NCI-H2029 treated with DMSO at 0.1 percent for 48 hours (cell line): ENCODE results near the gene ACADS.

Experiments used
- DNase-seq: peaks from one replicate; lab custom pipeline; 2025; lab: John Stamatoyannopoulos, UW

Gene ACADS

DNA sequence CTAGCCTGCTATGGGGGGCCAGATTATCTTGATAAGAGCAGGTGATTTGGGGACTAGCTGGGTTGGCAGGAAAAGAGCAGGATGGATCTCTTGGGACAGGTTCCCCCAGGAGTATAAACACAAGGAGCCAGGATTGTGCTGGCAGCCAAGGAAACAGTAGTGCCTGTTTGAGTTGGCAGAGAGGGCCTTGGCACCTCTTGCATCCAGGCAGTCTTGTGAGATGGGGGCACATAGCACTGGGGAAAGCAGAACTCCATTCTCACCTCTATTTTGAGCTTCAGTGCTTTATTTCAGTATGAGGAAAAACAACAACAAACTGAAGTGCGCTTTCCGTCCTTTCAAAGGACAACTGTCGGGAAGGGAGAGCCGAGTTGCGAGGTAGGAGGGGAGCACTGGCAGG is 24.7 kb upstream of the ACADS start:
- no peak for DNase-seq

DNA sequence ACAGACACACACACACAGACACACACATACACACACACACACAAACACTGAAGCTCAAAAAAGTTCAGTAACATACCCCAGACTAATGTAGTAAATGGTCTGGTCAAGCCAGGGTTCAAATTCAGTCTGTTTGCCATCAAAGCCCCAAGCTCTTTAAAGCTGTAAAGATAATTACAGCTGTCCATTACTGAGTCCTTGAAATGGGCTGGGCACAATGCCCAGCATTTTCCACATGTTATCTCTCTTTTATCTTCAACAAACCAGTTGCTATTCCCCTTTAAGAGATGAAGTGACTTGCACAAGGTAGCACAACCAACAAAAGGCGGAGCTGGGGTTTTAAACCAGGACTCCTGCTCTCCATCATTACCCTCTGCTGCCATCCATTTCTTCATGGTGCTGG is 23.0 kb upstream of the ACADS start:
- peak; percentile 52 for DNase-seq

DNA sequence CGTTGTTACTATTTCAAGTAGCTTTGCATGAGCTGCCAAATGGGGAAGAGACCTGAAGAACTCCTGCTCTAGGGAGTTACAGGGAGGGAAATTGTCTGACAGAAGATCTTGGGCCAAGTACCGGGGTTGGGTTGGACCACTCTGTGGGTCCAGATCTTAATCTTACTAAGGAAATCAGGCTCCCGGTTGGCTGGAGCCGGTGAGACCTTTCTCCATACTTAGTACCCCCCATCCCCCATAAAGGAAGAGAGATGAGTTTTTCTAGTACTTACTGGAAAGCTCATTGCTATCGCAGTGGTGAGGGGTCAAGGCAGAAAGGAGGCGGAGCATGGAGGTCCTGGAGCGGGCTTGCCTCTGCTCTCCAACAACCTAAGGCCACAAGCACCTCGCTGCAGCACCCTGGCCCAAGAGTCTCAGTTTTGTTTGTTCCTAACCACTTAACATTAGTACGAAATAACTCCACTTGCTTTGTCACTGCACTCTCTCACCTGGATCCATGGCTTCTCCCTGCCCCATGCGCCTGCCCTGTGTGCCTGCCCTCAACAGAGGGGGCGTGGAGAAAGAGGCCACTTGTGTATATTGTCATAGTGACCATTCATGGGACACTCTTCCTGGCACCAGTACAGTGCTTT is 22.2 kb upstream of the ACADS start:
- no peak for DNase-seq

DNA sequence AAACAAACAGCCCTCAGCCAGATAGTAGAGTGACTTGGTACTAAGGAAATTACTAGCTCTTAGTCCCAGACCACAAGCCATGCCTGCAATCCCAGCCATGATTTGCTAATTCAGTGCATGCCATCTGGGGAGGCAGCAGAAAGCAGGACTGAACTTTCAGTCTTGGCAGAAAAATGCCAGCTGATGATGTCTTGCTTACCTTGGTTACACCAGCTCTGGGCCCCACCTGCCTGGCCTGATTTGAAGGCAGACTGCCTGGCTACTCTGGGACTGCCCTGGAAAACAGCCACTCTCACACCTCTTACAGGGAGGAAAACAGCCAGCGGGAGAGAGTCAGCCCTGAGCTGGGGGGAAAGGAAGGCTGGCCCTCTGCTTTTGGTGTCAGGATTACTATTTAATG is 20.0 kb upstream of the ACADS start:
- no peak for DNase-seq

DNA sequence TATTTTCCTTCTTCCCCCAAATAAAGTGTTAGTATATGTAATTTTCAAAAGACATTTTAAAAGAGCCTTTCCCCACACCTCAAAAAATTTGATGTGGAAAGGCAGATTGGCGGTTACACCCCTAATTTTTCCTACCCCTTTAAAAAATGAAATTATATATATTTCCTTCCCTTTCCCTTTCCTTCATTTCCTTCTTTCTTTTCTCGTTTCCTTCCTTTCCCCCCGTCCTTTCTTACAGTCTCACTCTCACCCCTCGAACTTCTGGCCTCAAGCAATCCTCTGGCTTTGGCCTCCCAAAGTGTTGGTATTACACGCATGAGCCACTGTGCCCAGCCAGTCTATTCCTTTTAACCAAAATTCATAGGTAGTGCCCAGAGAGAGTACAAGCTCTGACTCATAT is 19.6 kb upstream of the ACADS start:
- no peak for DNase-seq

DNA sequence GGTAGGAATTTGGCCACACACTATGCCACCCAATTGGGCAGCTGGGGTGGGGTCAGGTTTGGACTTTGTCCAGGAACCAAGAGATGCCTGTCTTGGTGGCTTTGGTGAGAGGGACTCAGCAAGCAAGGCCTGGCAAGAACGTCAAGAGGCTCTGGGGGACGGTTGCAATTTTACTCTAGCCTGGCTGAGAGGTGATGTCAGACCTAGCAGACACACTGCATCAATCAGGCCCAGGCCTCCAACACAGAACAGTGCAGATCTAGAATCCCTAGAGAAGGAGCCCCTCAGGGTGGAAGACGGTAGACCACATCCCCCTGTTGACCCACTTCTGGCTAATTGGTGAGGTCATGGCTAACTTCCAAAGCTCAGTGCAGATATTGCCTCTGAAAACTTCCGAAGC is 17.0 kb upstream of the ACADS start:
- no peak for DNase-seq

DNA sequence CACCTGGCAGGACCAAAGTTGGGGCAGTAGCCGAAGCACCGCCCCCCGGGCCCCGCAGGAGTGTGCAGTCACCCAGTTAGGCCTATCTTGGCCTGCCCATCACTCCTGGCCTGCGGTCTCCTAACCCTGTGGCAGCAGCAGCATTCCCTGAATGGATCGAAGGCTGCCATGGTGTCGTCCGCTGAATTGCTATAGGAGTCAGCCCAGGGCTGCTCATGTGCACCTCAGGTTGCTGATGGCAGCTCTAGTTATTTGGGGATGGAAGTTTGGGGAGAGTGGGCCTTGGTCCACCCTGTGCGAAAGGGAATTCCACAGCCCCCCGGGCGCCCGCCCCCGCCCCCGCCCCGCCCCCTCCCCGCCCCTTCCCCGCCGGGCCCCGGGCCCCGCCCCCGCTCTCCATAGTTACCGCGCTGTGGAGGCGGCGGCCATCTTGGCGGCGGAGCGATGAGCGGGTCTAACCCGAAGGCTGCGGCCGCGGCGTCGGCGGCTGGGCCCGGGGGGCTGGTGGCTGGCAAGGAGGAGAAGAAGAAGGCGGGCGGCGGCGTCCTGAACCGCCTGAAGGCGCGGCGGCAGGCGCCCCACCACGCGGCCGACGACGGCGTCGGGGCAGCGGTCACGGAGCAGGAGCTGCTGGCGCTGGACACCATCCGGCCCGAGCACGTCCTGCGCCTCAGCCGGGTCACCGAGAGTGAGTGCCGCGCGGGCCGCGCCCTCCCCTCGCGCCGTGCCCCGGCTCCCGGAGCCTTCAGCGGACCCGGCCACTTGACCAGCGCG is 15.4 kb upstream of the ACADS start, which contains the start of gene UNC119B:
Gene UNC119B, plus strand, starts transcription at position 428 of the 774 bp plus-strand sequence. Its CDS starts 17 bp downstream, at position 445.
- DNase-seq: peak; percentile 19

DNA sequence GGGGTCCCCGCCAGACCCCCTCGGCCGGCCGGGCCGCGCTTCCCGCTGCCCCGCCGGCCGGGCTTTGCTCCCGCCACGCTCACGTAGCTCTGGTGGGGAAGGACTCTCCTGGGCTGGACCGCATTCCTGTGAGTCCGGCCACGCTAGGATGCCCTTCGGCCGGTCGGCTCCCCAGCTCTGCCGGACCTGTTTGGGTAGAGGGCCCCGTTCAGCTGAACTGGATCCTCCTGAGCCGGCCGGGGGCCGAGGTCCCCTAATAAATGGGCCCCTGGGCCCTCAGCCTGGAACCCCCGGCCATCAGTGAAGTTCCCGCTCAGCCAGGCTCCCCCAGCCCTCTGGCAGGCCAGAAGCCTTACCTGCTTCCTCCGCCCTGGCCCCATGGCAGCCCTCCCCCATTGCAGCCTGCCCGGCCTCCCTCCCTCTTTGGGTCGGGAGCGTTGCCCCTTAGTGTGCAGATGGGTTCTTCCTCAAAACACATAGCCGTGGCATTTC is 14.8 kb upstream of the ACADS start:
- no peak for DNase-seq

DNA sequence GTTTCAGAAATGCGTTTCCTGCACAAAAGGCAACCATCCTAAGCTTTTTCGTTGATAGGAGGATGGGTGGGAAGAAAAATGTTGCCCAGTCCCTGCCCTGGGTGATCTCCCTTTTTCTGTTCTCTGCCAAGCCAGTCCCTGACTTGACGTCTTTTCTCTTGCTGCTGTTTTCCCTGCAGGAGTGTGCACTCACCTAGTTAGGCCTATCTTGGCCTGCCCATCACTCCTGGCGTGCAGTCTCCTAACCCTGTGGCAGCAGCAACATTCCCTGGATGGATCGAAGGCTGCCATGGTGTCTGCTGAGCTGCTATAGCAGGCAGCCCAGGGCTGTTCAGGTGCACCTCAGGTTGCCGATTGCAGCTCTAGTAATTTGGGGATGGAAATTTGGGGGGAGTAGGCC is 14.2 kb upstream of the ACADS start:
- no peak for DNase-seq

DNA sequence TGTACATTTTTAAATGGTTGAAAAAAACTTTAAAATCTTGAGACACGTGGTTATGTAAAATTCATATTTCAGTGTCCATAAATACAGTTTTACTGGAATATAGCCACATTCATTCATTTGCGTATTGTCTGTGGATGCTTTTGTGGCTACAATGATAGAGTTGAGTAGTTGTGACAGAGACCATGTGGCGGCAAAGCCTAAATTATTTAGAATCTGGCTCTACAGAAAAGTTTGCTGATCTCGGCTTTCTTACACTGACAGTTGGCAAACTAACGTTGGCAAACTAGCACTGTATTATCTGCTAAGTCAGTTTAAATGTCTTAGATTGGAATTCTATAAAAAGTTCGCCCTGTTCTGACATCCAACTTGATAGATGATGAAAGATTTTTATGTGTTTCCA is 13.0 kb upstream of the ACADS start:
- no peak for DNase-seq

DNA sequence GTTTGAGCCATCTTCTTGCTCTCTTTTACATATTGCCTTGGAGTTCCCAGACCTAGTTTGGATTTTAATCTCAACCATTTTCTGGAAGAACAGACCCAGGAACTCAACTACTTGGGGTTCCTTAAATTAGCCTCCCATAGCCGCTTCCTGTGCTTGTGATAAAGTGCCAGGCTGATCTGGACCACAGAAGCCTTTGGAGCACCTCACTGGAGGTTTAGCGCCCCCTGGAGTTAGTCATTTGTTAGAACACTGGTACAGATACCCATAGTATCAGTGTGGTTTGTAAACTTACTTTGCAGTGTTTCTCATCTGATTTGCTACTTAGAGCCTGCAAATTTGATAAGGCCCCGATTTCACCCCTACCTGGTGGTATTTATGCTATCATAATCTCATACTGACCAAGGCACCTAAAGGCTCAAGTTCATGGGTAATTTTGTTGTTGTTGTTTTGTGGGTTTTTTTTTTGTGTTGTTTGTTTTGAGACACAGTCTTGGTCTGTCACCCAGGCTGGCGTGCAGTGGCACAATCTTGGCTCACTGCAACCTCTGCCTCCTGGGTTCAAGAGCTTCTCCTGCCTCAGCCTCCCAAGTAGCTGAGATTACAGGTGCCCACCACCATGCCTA is 11.7 kb upstream of the ACADS start:
- peak; percentile 86 for DNase-seq

DNA sequence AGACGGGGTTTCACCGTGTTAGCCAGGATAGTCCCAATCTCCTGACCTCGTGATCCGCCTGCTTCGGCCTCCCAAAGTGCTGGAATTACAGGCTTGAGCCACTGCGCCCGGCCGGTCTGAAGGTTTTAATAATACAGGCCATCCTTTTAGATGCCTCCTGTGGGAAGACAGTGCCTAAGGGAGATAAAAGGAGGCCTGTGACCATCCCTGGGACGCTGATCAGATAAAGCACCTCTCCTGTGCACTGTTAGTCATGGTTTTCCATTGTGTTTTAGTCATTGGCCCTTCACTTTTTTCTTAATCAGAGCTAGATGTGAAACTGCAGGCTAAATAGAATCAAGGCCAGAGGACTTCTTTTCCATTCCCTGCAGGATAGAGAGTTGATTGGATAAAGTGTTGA is 7.6 kb upstream of the ACADS start:
- no peak for DNase-seq

DNA sequence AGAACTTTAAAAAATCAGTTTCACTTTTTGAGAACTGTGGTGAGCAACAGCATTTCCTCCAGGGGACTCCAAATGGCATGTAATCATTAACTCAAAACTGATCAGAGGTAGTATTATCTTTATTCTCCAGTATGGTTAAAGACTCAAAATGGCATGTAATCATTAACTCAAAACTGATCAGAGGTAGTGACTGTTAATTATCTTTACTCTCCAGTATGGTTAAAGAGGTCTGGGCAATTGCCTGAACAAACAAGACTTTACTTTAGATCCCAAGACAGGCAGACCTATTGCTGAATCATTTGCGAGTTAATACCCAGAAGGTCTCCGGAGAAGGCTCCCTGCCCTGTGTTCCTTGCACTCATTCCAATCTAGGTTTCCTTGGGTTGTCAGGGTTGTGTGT is 6.6 kb upstream of the ACADS start:
- no peak for DNase-seq

DNA sequence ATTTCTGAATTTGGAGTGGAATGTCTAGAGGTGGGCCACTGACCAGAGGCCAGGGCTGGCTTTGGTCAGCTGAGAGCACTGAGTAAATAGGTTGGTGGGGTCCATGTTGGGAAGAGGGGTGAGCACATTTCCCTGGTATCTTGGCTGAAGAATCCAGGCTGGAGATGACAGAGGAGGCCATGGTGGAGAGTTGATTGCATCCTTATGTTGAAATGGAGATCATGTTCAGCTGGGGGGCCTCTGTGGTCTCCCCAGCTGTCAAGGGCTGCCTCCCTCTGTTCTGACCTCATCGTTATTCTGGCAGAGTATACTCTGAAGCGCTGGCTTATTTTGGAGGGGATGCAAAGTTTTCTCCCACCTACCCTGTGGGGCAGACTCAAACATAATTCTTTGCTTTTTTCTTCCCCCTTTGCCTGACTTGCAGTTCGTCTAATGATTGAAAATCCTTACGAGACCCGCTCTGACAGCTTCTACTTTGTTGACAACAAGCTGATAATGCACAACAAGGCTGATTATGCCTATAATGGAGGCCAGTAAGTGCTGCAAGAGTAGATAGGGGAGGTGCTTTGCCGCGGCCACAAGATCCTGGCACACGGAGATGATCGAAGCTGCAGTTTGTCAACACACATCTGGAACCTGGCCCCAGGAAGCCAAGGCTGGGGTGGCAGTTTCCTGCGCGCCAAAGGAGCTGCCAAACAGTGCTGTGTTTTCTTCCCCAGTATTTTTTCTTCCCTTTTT is 6.0 kb upstream of the ACADS start:
- no peak for DNase-seq

DNA sequence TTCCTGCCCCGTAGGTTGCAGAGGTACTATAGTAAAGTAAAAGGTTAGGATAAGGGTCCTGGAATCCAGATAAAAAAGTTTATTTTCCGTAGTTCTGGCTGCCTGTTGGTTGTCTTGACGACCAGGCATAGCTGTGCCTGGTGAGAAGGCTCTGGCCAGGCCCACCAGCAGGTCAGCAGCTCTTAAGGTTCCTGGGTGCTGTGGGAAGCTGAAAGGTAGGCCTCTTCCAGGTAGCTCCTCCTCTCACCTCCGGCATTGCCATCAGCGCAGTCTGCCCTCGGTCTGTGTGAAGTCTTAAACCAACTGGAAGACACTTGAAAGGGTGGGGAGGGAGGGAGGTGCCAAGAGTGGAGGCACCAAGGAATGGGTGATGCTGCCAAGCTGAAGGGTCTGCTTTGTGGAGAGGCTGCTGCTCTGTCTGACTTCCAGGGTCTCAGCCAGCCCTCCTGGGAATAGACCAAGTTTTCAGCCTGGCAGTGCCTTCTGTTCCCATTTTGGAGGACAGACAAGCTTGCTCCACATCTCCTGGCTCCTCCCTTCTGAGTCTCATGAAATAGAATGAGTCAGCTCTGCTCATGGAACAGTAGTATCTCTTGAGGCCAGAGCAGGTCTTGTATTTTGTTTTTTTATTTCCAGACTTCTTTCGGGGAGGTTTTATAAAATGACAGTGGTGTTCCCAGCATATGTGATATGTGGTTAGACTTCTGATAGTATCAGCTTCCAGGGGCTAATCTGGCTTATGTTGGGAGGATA is 5.2 kb upstream of the ACADS start:
- no peak for DNase-seq

DNA sequence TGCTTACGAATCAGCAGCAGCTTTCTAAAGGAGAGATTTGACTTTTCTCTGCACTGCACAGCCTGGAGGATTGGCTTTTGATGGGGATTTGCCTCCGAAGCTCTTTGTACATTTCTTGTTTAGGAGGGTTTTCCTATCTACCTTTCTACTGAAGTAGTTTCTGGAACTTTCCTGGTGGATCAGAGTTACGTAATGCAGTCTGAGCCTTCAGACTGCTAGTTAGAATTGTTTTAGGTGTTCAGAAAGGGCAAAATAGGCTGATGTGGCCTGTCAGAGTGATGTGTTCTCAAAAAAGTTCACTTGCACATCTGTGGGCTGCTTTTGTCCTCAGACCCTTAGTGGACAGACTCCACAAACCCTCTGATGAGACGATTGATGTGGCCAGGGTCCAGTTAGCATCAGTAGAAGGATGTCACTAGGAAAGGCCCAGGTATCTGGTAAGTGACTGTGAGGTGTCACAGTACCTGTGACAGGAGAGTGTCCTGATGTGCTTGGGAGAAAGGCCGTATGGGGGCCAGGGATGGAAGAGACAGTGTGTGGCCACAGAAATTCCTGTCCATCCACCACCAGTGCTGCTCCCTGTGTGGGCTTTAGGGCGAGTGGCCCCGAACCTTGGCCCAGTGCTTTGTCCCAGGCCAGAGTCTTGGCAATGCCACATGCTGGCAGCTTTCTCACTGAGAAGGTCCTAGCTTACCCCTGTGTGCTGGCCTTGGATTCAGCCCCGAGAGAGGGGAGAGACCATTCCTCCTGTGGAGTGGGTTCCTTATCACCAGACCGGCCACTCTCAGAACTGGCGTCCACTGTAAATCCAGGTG is 4.4 kb upstream of the ACADS start:
- no peak for DNase-seq

DNA sequence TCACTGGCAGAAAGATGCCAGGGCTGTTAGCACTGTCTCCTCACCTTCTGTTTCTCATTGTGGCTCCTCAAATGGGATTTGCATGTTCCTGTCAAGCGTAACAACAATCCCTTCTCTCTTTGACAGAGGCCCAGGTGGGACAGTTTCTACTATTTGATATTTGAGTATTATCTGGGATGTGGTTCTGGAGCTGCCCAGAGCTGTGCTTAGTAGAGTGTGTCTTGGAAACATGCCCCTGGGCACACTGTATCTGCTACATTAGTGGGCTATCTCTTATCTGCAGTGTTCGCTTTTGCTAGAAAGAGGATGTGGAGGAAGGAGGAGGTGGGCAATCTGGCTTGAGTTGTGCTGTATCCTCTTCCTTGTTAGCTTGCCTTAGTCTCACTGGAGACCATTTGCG is 3.8 kb upstream of the ACADS start:
- DNase-seq: no peak

DNA sequence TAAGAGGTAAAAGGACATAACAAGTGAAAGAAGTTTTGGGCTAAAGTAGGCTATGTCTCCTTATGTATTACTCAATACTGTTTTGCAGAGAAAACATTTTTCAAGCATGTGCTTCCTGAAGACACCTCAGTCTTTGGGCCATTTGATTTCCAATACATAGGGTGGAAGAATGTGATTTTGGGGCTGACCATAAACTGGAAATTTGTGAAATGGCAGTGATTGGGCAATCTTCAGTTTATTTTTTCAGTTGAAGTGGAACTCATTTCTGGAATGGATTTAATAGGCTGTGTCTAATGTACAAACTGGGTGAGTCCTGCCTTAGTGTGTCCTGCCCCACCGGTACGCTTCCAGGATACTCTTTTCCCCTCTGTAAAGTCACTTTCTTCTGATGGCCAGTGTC is 2.8 kb upstream of the ACADS start:
- no peak for DNase-seq

DNA sequence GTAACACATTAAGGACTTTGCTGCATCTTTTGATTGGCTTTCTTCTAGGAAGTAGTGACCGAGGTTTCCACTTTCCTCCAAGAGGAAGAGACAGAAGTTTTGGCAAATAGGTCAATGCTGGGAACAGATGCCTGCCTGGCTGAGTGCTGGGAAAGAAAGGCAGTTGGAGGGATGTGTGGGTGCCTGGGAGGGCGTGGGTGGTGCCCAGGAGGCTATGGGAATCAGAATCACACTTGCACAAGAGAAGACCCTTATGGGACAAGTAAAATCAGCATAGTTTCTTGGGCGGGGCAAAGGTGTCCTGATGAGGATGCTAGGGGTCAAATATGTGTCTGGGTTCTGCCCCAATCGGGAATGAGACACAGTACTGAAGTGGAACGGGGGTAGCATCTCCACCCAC is 906 bp upstream of the ACADS start:
- DNase-seq: no peak

DNA sequence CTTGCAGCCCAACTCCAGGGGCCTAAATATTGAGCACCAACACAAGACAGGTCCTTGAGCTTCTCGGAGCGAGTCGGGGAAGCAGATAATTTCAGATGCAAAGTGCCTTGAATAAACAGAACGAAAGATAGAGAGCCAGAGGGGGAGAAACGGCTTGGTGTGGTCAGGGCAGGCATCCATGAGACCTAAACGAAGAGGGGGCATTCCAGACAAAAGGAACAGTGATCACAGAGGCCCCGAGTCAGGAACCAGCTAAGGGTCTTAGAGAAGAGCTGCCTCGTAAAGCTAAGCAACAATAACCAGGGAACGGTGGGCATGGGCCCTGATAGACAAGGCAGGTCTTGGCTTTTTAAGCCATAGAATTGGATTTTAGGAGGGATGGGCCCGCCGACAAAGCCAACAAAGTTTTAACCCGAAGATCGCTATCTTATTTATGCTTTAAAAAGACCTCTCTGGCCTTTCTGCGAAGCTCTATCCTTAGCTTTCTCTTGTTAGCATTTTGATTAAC is 421 bp upstream of the ACADS start:
- no peak for DNase-seq

DNA sequence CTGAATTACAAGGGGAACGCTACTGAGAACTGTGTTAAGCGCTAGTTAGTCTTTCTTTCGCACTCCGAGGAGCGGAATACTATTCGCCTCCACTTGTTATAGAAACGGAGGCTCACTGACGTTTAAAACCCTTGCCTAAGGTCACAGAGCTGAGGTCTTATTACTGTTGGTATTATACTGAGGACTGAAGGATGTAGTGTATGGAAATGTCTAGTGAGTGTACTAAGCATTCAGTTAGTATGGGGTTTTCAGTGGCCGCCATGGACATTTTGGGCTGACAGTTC is 826 bp downstream of the ACADS start:
- no peak for DNase-seq
